Measurements from ENCODE around the gene CFAP57.
"Not testable (repeated sequence)": the region's sequence is repeated elsewhere in the genome, so short reads cannot be mapped to it uniquely, and the experiment has no call there.

CFAP57 gene

DNA sequence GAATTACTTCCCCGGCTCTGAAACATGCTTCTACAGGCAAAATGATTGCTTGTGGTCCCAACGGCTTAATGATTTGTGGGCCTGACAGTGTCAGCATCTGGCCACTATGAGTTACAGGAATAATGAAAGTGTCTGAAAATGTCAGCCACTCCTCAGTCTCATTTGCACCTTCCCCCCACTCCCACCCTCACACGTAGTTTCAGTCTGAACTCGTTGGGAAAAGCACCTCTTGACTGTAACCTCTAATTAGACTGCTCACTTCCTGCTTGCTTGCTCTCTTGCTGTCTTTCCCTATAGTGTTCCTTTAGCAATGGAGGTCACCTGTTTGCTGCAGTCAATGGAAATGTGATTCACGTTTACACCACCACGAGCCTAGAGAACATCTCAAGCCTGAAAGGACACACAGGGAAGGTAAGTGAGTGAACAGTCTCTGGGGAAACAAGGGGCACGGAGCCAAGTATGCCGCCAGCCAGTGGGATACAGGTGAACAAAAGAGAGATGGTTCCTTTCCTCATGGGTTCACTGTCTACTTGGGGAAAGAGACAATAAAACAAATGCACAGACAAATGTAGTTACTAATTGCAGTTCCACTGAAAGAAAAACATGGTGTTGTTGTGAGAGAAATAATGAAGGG is 27.1 kb downstream of the CFAP57 start:
- TF ChIP-seq ZFX (IDR thresholded peaks at IDR 0.05): no peak
- TF ChIP-seq, protein P1, sequence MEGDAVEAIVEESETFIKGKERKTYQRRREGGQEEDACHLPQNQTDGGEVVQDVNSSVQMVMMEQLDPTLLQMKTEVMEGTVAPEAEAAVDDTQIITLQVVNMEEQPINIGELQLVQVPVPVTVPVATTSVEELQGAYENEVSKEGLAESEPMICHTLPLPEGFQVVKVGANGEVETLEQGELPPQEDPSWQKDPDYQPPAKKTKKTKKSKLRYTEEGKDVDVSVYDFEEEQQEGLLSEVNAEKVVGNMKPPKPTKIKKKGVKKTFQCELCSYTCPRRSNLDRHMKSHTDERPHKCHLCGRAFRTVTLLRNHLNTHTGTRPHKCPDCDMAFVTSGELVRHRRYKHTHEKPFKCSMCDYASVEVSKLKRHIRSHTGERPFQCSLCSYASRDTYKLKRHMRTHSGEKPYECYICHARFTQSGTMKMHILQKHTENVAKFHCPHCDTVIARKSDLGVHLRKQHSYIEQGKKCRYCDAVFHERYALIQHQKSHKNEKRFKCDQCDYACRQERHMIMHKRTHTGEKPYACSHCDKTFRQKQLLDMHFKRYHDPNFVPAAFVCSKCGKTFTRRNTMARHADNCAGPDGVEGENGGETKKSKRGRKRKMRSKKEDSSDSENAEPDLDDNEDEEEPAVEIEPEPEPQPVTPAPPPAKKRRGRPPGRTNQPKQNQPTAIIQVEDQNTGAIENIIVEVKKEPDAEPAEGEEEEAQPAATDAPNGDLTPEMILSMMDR (conservative IDR thresholded peaks at IDR 0.05): no peak
- H3K27ac ChIP-seq: no peak overlapping the region

GRCh38 chr1:43203859-43204258 is 31.7 kb downstream of the CFAP57 start:
- TF ChIP-seq, protein P1 (conservative IDR thresholded peaks at IDR 0.05): no peak
- no peak for TF ChIP-seq ZFX (IDR thresholded peaks at IDR 0.05)
- H3K27ac ChIP-seq: no peak overlapping the region

- no peak overlapping the region for H3K27ac ChIP-seq
- TF ChIP-seq, protein P1 (conservative IDR thresholded peaks at IDR 0.05): no peak
- TF ChIP-seq ZFX (IDR thresholded peaks at IDR 0.05): no peak
Measured at GRCh38 chr1:43204394-43204793, 32.3 kb downstream of the CFAP57 start.

GRCh38 chr1:43205671-43206070 is 33.5 kb downstream of the CFAP57 start:
- TF ChIP-seq ZFX (IDR thresholded peaks at IDR 0.05): no peak
- TF ChIP-seq, protein P1 (conservative IDR thresholded peaks at IDR 0.05): no peak
- no peak overlapping the region for H3K27ac ChIP-seq

GRCh38 chr1:43206600-43207228 is 34.6 kb downstream of the CFAP57 start:
- H3K27ac ChIP-seq: no peak overlapping the region
- TF ChIP-seq, protein P1 (conservative IDR thresholded peaks at IDR 0.05): no peak
- TF ChIP-seq ZFX (IDR thresholded peaks at IDR 0.05): no peak

DNA sequence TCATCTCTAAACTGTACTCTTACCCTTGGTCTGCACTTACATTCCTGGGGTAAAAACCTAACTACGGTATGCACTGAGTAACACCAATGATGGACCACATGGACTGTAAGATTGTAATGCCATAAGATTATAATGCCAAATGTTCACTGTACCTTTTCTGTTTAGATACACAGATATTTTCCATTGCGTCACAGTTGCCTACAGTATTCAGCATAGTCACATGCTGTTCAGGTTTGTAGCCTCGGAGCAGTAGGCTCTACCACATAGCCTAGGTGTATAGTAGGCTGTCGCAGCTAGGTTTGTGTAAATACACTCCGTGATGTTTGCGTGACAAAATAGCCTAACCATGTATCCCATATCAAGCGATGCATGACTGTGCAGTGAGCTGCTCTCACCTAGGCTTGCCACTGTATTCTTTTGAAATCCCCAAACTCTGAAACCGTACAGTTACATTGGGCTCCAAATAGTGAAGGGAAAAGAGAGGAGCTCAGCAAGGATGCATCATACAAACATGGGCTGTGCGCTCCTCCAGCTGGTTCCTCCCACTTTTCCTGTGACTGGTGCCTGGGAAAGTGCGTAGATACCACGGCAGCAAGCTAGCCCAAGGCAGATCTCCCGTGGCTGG is 35.2 kb downstream of the CFAP57 start:
- H3K27ac ChIP-seq: no peak overlapping the region
- no peak for TF ChIP-seq ZFX (IDR thresholded peaks at IDR 0.05)
- TF ChIP-seq, protein P1 (conservative IDR thresholded peaks at IDR 0.05): no peak

DNA sequence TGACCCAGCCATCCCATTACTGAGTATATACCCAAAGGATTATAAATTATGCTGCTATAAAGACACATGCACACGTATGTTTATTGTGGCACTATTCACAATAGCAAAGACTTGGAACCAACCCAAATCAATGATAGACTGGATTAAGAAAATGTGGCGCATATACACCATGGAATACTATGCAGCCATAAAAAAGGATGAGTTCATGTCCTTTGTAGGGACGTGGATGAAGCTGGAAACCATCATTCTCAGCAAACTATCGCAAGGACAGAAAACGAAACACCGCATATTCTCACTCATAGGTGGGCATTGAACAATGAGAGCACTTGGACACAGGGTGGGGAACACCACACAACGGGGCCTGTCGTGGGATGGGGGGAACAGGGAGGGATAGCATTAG is 36.1 kb downstream of the CFAP57 start:
- not testable (repeated sequence) for H3K27ac ChIP-seq

All from C4-2B (cell line).